Uterus (tissue), 4 donors: ENCODE data around the gene CCDC70. TPM values are rescaled to one million over a fixed set of nuclear protein-coding genes. Genes with fewer than 3 reads are reported as not detected.

Experiments
- DNase-seq, 2 donors: peaks; one replicate each; pipeline ENCODE4 v3.0.0-alpha.2; 2019 to 2020
- H3K27ac ChIP-seq, 2 donors: fragments of 200-600 bp; sonication (generic); 1 replicate in 1 of 2; 2 replicates in 1 of 2; pipeline ENCODE4 v1.5.1; 2016 to 2018
- H3K27me3 ChIP-seq, 2 donors: fragments of 200-600 bp; sonication (generic); one replicate each; pipeline ENCODE4 v1.5.1; 2018 to 2019; ENCODE audit warnings: control low read depth in 1 of 2
- H3K36me3 ChIP-seq, 2 donors: fragments of 200-600 bp; sonication (generic); one replicate each; pipeline ENCODE4 v1.5.1; 2019; ENCODE audit warnings: control low read depth in 1 of 2
- H3K4me1 ChIP-seq, 2 donors: fragments of 200-600 bp; sonication (generic); one replicate each; pipeline ENCODE4 v1.5.1; 2018 to 2019; ENCODE audit warnings: control low read depth in 1 of 2
- H3K4me3 ChIP-seq, 2 donors: fragments of 200-600 bp; sonication (generic); 1 replicate in 1 of 2; 2 replicates in 1 of 2; pipeline ENCODE4 v1.5.1; 2018 to 2019; ENCODE audit warnings: mild to moderate bottlenecking in 1 of 2
- H3K9me3 ChIP-seq, 2 donors: fragments of 200-600 bp; sonication (generic); one replicate each; pipeline ENCODE4 v1.5.1; 2019; ENCODE audit warnings: control low read depth in 1 of 2
- POLR2A ChIP-seq, 2 donors: fragments of 450-650 bp; IDR thresholded peaks; one replicate each; pipeline ENCODE4 v1.6.1; 2016; ENCODE audit warnings: antibody characterized with exemption in 2 of 2, mild to moderate bottlenecking in 1 of 2, moderate library complexity in 1 of 2
- intact Hi-C: fragments of 100-400 bp; cut with DNase I; formaldehyde crosslinking; loops from one replicate; pipeline ENCODE4 v1.15.1; 2023; ENCODE audit warnings: low total_unique reads
- total RNA-seq, 4 donors: library from RNA; depleted of rRNA in 3 of 4; stranded (reverse); fragments of >200 nt in 3 of 4; gene quantifications; one replicate each; pipeline versions ENCODE4 v1.1.0 to v1.2.4, GENCODE V29; 2014 to 2023
- TF ChIP-seq, protein P1 (sequence below), 4 experiments: fragments of 200-600 bp in 2 of 4; fragments of 450-650 bp in 2 of 4; sonication (generic) in 2 of 4; IDR thresholded peaks; one replicate each; pipeline ENCODE4 v1.5.1; 2016 to 2019; ENCODE audit warnings: antibody characterized with exemption in 4 of 4, mild to moderate bottlenecking in 2 of 4, moderate library complexity in 1 of 4
- donor health status: DM: yes; HTN: yes; CAD: no.

Gene CCDC70
- total RNA-seq, 4 donors from 2014 or later: not detected

DNA sequence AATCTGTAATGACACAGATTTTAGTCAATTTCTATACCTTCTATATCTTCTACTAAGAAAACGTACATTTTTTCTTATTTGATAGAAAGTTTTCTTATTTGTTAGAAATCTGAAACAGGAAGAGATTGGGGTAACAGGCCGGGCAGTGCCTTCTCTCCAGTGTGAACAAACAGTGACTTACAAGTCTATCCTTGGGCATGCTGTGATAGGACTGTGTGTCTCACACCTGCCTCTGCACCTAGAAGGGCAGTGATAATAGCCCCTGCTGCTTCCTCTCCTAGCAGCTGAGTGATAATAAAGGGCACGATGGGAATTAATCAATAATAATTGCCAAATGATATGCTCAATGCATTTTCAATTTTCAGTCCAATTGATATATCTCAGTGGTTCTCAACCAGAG is 18.2 kb upstream of the CCDC70 start:
- DNase-seq: no peak
- Histone ChIP-seq H3K9me3 (no peaks in the 10 kb centered on the region), H3K27me3 (no peaks in the 10 kb centered on the region), H3K36me3 (no peaks in the 10 kb centered on the region), H3K4me3 (no peak overlapping the region), H3K27ac (no peak overlapping the region), H3K4me1 (no peaks in the 10 kb centered on the region)
- TF ChIP-seq POLR2A (IDR thresholded peaks at IDR 0.05): no peak
- TF ChIP-seq, protein P1, sequence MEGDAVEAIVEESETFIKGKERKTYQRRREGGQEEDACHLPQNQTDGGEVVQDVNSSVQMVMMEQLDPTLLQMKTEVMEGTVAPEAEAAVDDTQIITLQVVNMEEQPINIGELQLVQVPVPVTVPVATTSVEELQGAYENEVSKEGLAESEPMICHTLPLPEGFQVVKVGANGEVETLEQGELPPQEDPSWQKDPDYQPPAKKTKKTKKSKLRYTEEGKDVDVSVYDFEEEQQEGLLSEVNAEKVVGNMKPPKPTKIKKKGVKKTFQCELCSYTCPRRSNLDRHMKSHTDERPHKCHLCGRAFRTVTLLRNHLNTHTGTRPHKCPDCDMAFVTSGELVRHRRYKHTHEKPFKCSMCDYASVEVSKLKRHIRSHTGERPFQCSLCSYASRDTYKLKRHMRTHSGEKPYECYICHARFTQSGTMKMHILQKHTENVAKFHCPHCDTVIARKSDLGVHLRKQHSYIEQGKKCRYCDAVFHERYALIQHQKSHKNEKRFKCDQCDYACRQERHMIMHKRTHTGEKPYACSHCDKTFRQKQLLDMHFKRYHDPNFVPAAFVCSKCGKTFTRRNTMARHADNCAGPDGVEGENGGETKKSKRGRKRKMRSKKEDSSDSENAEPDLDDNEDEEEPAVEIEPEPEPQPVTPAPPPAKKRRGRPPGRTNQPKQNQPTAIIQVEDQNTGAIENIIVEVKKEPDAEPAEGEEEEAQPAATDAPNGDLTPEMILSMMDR (IDR thresholded peaks at IDR 0.05): no peak
- intact Hi-C loops: no loop called here

DNA sequence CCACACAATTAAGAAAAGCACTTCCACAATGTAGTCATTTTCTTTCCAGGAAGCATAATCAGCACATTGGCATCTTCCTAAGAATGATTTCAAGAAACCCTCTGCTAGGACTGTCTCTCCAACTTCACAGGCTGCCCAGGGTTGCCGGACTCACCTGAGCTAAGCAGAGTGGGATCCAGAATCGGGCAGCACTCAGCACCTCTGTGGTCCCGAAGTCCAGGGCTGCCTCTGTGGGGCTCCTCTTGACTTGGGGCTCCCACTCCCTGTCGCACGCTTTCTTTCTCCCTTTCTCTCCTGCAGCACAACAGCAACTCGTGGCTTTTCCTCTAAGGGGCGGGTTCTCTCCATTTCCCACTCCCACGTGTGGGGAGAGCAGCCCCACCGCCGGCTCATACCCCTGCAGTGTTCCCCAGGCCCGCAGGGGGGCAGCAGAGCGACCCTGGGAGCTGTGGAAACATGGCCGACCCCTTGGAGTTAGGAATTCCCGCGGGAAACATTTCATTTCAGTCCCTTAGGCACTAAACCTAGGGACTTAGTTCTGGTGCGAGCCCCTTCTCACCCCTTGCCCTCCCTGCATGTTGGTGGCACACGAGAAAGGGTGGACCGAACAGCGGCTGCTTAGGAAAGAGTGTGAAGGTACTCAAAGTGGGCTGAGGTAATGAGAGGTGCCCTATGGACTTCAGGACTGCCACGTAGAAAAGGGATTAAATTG is 16.8 kb upstream of the CCDC70 start, which contains the start of gene TMEM272:
Gene TMEM272 (minus strand): TSS at position 316 of the 712 bp plus-strand sequence. CDS start 6,647 bp downstream, outside the sequence.
- intact Hi-C loops: no loop called here
- DNase-seq: peak; percentile 55 to 71

DNA sequence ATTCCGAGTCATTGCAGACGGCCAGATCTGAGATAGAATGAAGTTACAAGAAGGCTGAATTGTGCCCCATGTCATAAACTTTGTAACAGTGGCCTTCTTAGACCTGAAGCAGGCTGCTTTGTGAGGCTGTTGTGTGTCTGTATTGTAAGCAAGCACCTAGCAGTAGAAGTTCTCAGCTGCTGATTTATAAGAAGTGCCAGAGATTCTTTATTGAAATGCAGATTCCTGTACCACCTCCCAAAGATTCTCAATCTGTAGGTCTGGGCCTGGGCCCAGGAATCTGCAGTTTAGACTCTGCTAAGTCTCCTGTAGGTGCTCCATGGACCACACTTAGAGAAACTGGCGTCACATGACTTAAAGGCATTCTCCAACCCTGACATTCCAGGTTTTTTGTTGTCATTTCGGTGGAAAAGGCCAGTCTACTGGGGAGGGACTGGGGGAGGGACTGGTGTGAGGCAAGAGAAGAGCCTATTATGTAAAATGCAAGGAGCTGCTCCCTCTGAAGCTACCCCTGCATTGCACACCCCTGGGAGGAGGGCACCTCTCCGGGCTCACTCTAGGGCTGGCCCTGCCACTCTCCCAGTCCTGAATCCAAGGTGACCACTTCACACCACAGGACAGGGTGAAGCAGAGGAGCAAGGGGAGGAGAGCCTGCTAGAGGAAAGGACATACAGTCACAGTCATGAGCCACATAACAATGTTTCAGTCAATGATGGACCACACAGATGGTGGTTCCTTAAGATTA is 16.0 kb upstream of the CCDC70 start:
- H3K27me3 ChIP-seq: no peaks in the 10 kb centered on the region
- H3K27ac ChIP-seq: no peak overlapping the region
- no peaks in the 10 kb centered on the region for H3K36me3 ChIP-seq
- no peak for DNase-seq
- no peaks in the 10 kb centered on the region for H3K9me3 ChIP-seq
- TF ChIP-seq POLR2A (IDR thresholded peaks at IDR 0.05): no peak
- intact Hi-C loops: no loop called here
- H3K4me1 ChIP-seq: no peaks in the 10 kb centered on the region
- no peak overlapping the region for H3K4me3 ChIP-seq

More for the DNA sequence above, 16.8 kb upstream of the CCDC70 start, which contains the start of gene TMEM272:
- H3K4me1 ChIP-seq: no peaks in the 10 kb centered on the region
- H3K27me3 ChIP-seq: no peaks in the 10 kb centered on the region
- H3K36me3 ChIP-seq: no peaks in the 10 kb centered on the region
- H3K4me3 ChIP-seq: peak within 1 kb of the TSS in 1 of 2 donors; percentile 8
- TF ChIP-seq POLR2A (IDR thresholded peaks at IDR 0.05): no peak
- TF ChIP-seq, protein P1 (IDR thresholded peaks at IDR 0.05): peak; percentile 63 to 90 (median 74)
- no peak within 1 kb of the TSS for H3K27ac ChIP-seq
- H3K9me3 ChIP-seq: no peaks in the 10 kb centered on the region

- Histone ChIP-seq H3K4me3 (no peak overlapping the region), H3K27ac (no peak overlapping the region), H3K27me3 (no peaks in the 10 kb centered on the region), H3K9me3 (no peaks in the 10 kb centered on the region), H3K4me1 (no peaks in the 10 kb centered on the region), H3K36me3 (no peaks in the 10 kb centered on the region)
- no peak for TF ChIP-seq POLR2A (IDR thresholded peaks at IDR 0.05)
- TF ChIP-seq, protein P1 (IDR thresholded peaks at IDR 0.05): no peak
- DNase-seq: no peak
- intact Hi-C loops: no loop called here
Measured at GRCh38 chr13:51846756-51847155, 15.0 kb upstream of the CCDC70 start.

- TF ChIP-seq POLR2A (IDR thresholded peaks at IDR 0.05): no peak
- TF ChIP-seq, protein P1 (IDR thresholded peaks at IDR 0.05): no peak
- Histone ChIP-seq H3K4me1 (no peaks in the 10 kb centered on the region), H3K4me3 (no peak overlapping the region), H3K36me3 (no peaks in the 10 kb centered on the region), H3K27ac (no peak overlapping the region), H3K27me3 (no peaks in the 10 kb centered on the region), H3K9me3 (no peaks in the 10 kb centered on the region)
- intact Hi-C loops: no loop called here
- DNase-seq: no peak
Measured at GRCh38 chr13:51848674-51849073, 13.1 kb upstream of the CCDC70 start.
